GM19372 (cell line): ENCODE measurements around the gene TGFB1I1.

Source experiments
- ATAC-seq: cut with Tn5 transposase; IDR thresholded peaks from one replicate; pipeline ENCODE4 v1.9.1; 2021; ENCODE audit warnings: mild to moderate bottlenecking, low read depth, moderate library complexity; ENCODE audit not compliant: unreplicated experiment

TGFB1I1 gene

GRCh38 chr16:31451681-31452351 is 20.1 kb upstream of the TGFB1I1 start:
- ATAC-seq, result no peak

- no peak for ATAC-seq
Measured at GRCh38 chr16:31452631-31453106, 19.3 kb upstream of the TGFB1I1 start.

GRCh38 chr16:31453255-31454204 is 18.4 kb upstream of the TGFB1I1 start:
- ATAC-seq, result no peak

- ATAC-seq, result no peak
Measured at GRCh38 chr16:31455601-31456314, 16.2 kb upstream of the TGFB1I1 start.

GRCh38 chr16:31456988-31457360 is 15.0 kb upstream of the TGFB1I1 start:
- no peak for ATAC-seq

GRCh38 chr16:31458073-31458843 is 13.7 kb upstream of the TGFB1I1 start:
- no peak for ATAC-seq

GRCh38 chr16:31458844-31459686 is 12.9 kb upstream of the TGFB1I1 start, which contains the start of gene ARMC5:
Gene ARMC5, plus strand, starts transcription at chr16:31459501. Its CDS starts 24 bp downstream, at chr16:31459525.
- peak; percentile 63 for ATAC-seq

GRCh38 chr16:31459687-31460581 is 12.0 kb upstream of the TGFB1I1 start:
- ATAC-seq, result peak; percentile 66

GRCh38 chr16:31460582-31461002 is 11.4 kb upstream of the TGFB1I1 start:
- ATAC-seq, result no peak

GRCh38 chr16:31461201-31461920 is 10.6 kb upstream of the TGFB1I1 start:
- ATAC-seq, result no peak

GRCh38 chr16:31461921-31462804 is 9.8 kb upstream of the TGFB1I1 start:
- ATAC-seq, result no peak

GRCh38 chr16:31464348-31464769 is 7.6 kb upstream of the TGFB1I1 start:
- ATAC-seq, result no peak

GRCh38 chr16:31464781-31465260 is 7.1 kb upstream of the TGFB1I1 start:
- ATAC-seq, result no peak

- ATAC-seq, result no peak
Measured at GRCh38 chr16:31465788-31466370, 6.1 kb upstream of the TGFB1I1 start.

GRCh38 chr16:31466381-31466841 is 5.5 kb upstream of the TGFB1I1 start:
- ATAC-seq, result no peak
